Measurements from ENCODE around the gene EI24.

DNA sequence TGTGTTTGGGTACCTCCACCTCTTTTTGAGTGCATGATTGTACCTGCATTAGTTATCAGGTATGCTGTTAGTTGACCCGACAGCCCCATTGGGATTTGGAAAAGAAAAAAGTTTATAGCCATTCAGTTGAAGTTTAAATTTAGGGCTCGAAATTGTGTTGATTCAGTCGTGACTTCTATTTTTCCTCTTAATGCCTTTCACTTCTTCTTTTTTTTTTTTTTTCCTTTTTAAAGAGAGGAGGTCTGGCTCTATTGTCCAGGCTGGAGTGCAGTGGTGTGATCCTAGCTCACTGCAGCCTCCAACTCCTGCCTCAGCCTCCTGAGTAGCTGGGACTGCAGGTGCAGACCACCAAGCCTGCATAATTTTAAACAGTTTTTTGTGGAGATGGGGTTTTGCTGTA, 25.7 kb downstream of the EI24 start:
- TF ChIP-seq POLR2A (IDR thresholded peaks at IDR 0.05), result no peak
- TF ChIP-seq, protein P1, sequence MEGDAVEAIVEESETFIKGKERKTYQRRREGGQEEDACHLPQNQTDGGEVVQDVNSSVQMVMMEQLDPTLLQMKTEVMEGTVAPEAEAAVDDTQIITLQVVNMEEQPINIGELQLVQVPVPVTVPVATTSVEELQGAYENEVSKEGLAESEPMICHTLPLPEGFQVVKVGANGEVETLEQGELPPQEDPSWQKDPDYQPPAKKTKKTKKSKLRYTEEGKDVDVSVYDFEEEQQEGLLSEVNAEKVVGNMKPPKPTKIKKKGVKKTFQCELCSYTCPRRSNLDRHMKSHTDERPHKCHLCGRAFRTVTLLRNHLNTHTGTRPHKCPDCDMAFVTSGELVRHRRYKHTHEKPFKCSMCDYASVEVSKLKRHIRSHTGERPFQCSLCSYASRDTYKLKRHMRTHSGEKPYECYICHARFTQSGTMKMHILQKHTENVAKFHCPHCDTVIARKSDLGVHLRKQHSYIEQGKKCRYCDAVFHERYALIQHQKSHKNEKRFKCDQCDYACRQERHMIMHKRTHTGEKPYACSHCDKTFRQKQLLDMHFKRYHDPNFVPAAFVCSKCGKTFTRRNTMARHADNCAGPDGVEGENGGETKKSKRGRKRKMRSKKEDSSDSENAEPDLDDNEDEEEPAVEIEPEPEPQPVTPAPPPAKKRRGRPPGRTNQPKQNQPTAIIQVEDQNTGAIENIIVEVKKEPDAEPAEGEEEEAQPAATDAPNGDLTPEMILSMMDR (IDR thresholded peaks at IDR 0.05), result no peak

All from Peyer's patch (tissue), 4 donors.